Peyer's patch (tissue), 4 donors: Measurements from ENCODE around the gene ASCL3. TPM values are rescaled to one million over a fixed set of nuclear protein-coding genes. Genes with fewer than 3 reads are reported as not detected.
A peak's percentile ranks its signal among the peaks of the same experiment; 100 is the strongest.

Source experiments
- DNase-seq, 3 donors: peaks; one replicate each; pipeline ENCODE4 v3.0.0-alpha.2; 2017 to 2019
- H3K27ac ChIP-seq, 4 donors: fragments of 200-600 bp; sonication (generic); one replicate each; pipeline ENCODE4 v1.5.1; 2016 to 2019
- H3K27me3 ChIP-seq, 2 donors: fragments of 200-600 bp; sonication (generic); one replicate each; pipeline ENCODE4 v1.5.1; 2019
- H3K36me3 ChIP-seq, 3 donors: fragments of 200-600 bp; sonication (generic); one replicate each; pipeline ENCODE4 v1.5.1; 2016 to 2019
- H3K4me1 ChIP-seq, 4 donors: fragments of 200-600 bp; sonication (generic); one replicate each; pipeline ENCODE4 v1.5.1; 2016 to 2019
- H3K4me3 ChIP-seq, 4 donors: fragments of 200-600 bp; sonication (generic); 1 replicate in 3 of 4; 2 replicates in 1 of 4; pipeline ENCODE4 v1.5.1; 2016 to 2019; ENCODE audit warnings: mild to moderate bottlenecking in 1 of 4
- H3K9me3 ChIP-seq, 4 donors: fragments of 200-600 bp; sonication (generic); one replicate each; pipeline ENCODE4 v1.5.1; 2016 to 2019; ENCODE audit warnings: mild to moderate bottlenecking in 1 of 4
- POLR2A ChIP-seq, 2 donors: fragments of 450-650 bp; IDR thresholded peaks; one replicate each; pipeline ENCODE4 v1.5.1; 2017; ENCODE audit warnings: antibody characterized with exemption in 2 of 2, mild to moderate bottlenecking in 2 of 2, moderate library complexity in 2 of 2
- total RNA-seq, 4 donors: library from RNA; depleted of rRNA; stranded (reverse); fragments of >200 nt; gene quantifications; one replicate each; pipeline ENCODE4 v1.1.0, GENCODE V29; 2016
- TF ChIP-seq, protein P1 (sequence below), 6 experiments: fragments of 450-650 bp in 4 of 6; fragments of 200-600 bp in 2 of 6; sonication (generic) in 1 of 6; IDR thresholded peaks; one replicate each; pipeline ENCODE4 v1.5.1; 2017 to 2019; ENCODE audit warnings: antibody characterized with exemption in 6 of 6, mild to moderate bottlenecking in 3 of 6, moderate library complexity in 1 of 6

Gene ASCL3
- total RNA-seq, 4 donors from 2014 or later, result not detected

DNA sequence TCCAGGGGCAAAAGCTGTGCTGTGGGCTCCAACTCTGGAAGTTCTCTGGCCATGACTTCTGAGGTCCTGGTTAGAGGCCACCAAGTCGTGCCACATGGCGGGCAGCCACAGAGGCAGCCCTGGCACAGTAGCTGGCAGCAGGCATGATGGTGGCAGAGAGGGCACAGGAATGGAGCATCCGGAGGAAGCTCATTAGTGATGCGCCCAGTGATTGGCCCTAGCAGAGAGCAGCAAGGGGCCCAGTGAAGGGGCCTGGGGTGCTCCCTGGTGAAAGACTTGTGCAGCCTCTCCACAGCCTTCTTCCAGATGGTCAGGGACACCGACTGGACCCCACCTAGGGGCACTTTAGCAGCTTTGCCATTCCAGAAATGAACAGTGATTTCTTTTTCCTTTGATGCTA, 17.1 kb downstream of the ASCL3 start:
- H3K4me3 ChIP-seq, result no peak overlapping the region
- H3K27me3 ChIP-seq, result no peaks in the 10 kb centered on the region
- DNase-seq, result no peak
- no peaks in the 10 kb centered on the region for H3K9me3 ChIP-seq
- no peak for TF ChIP-seq POLR2A (IDR thresholded peaks at IDR 0.05)
- TF ChIP-seq, protein P1, sequence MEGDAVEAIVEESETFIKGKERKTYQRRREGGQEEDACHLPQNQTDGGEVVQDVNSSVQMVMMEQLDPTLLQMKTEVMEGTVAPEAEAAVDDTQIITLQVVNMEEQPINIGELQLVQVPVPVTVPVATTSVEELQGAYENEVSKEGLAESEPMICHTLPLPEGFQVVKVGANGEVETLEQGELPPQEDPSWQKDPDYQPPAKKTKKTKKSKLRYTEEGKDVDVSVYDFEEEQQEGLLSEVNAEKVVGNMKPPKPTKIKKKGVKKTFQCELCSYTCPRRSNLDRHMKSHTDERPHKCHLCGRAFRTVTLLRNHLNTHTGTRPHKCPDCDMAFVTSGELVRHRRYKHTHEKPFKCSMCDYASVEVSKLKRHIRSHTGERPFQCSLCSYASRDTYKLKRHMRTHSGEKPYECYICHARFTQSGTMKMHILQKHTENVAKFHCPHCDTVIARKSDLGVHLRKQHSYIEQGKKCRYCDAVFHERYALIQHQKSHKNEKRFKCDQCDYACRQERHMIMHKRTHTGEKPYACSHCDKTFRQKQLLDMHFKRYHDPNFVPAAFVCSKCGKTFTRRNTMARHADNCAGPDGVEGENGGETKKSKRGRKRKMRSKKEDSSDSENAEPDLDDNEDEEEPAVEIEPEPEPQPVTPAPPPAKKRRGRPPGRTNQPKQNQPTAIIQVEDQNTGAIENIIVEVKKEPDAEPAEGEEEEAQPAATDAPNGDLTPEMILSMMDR (IDR thresholded peaks at IDR 0.05), result no peak
- H3K27ac ChIP-seq, result no peak overlapping the region
- peaks cover 0 to 24% (median 0%) of the 10 kb centered on the region in 3 donors for H3K36me3 ChIP-seq
- H3K4me1 ChIP-seq, result no peaks in the 10 kb centered on the region

DNA sequence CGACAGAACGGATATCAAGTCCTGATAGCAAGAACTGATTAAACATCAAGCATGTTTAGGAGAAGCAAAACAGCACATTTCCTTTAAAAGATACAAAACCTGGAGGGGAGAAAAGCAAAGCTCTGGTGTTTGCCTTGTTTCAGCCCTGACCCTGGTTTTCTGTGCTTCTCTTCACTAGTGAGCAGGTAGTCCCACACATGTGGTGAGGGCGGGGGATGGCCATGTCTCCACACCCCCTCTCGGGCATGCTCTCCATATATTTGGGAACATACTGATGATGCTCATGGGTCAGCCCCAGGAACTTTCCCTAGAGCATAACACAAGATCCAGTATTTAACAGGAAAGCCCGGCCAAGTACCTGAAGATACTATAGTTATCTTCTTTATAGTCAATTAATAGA, 20.1 kb downstream of the ASCL3 start:
- no peak for TF ChIP-seq POLR2A (IDR thresholded peaks at IDR 0.05)
- TF ChIP-seq, protein P1 (IDR thresholded peaks at IDR 0.05), result no peak
- no peak for DNase-seq
- H3K36me3 ChIP-seq, result peaks cover 0 to 52% (median 0%) of the 10 kb centered on the region in 3 donors

DNA sequence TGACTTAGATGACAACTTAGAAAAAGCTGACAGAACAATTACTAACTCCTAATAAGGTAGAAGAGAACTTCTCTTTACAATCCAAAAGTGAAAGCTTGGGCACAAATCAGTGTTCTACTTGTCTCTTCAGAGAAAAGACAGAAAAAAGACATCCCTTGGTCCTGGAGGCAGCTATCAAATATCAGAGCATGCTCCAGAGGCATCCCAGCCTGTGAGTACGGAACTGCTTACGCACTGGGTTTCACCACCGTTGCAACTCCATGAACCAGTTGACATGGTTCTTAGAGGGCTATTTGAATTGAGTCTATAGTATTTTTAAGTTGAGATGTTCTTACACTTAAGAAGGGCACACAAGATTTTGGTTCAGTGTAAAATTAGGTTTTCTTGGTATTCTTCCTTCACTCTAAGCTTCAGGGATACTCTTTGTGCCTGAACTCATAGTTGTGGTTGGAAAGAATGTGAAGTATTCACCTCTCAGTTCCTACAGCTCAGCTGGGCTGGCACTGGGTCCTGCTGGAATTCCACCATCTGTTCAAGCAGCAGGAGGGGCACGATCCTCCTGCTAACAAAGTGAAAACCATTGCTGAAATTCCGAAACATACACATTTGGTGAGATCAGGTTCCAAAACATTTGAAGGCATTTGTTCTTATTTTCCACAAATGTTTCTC, 25.5 kb downstream of the ASCL3 start:
- Histone ChIP-seq H3K4me3 (no peak overlapping the region), H3K36me3 (peaks cover 0 to 50% (median 0%) of the 10 kb centered on the region in 3 donors), H3K9me3 (no peaks in the 10 kb centered on the region), H3K27me3 (no peaks in the 10 kb centered on the region), H3K4me1 (peaks cover 0 to 18% (median 0%) of the 10 kb centered on the region in 4 donors), H3K27ac (peak overlapping the region in 1 of 4 donors; percentile 55)
- no peak for DNase-seq
- TF ChIP-seq, protein P1 (IDR thresholded peaks at IDR 0.05), result no peak
- no peak for TF ChIP-seq POLR2A (IDR thresholded peaks at IDR 0.05)

More for the DNA sequence above, 20.1 kb downstream of the ASCL3 start:
- Histone ChIP-seq H3K4me3 (no peak overlapping the region), H3K27me3 (no peaks in the 10 kb centered on the region), H3K9me3 (no peaks in the 10 kb centered on the region), H3K4me1 (no peaks in the 10 kb centered on the region), H3K27ac (no peak overlapping the region)

DNA sequence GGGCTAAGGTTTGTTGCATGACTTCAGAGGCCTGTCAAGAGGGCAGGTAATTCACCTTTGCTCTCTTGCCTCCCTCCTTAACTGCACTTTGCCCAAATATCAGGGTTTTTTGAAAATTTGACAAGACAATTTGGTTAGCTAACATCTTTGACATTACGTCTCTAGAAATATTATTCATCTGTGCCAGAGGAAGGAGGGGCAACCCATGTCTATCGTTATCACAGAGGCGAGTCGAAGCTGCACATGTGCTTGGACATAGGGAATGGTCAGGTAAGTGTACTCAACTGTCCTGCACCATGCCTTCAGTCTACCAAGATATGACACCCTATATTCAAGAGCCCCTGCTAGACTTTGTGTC, 28.2 kb downstream of the ASCL3 start:
- Histone ChIP-seq H3K9me3 (no peaks in the 10 kb centered on the region), H3K27ac (peak overlapping the region; percentile 17 to 66 (median 34)), H3K4me3 (no peak overlapping the region), H3K4me1 (peaks cover 0 to 30% (median 0%) of the 10 kb centered on the region in 4 donors), H3K27me3 (no peaks in the 10 kb centered on the region), H3K36me3 (peaks cover 0 to 24% (median 0%) of the 10 kb centered on the region in 3 donors)
- DNase-seq, result no peak
- no peak for TF ChIP-seq POLR2A (IDR thresholded peaks at IDR 0.05)
- TF ChIP-seq, protein P1 (IDR thresholded peaks at IDR 0.05), result no peak

DNA sequence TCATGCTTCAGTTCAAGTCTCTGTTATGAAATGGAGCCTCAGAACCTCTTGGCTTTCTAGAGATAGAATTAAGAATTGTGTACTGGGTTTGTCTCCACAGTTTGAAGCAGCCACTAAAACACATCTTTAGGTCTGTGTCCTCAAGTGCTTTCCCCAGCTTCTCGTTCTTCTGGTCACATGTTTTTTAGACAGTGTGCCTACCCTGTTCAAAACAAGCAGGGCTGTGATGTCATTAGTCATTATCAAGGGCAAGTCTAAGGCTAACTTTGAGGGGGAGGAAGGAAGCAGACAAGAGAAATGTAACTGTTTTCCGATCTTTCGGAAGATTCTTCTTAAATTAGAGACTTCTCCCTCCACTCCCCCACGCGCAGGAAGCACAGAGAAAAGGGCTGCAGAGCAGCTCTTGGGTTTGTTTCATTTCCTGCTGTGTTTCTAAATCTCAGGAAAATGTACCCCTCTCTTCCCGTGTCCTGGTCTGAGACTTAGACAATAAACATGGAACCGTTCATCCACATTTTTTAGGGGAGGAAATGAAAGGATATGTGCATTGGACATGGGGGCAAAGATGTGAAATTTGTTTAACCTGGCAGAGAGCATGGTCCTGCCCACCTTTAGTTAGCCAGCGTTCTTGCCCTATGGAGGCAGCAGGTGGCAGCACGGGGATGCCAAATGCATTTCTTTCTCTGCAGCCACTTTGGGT, 28.7 kb downstream of the ASCL3 start:
- Histone ChIP-seq H3K27me3 (no peaks in the 10 kb centered on the region), H3K27ac (peak overlapping the region; percentile 17 to 66 (median 34)), H3K4me3 (peak overlapping the region in 1 of 4 donors; percentile 17), H3K4me1 (peaks cover 0 to 30% (median 0%) of the 10 kb centered on the region in 4 donors), H3K36me3 (peaks cover 0 to 18% (median 0%) of the 10 kb centered on the region in 3 donors), H3K9me3 (no peaks in the 10 kb centered on the region)
- no peak for TF ChIP-seq POLR2A (IDR thresholded peaks at IDR 0.05)
- TF ChIP-seq, protein P1 (IDR thresholded peaks at IDR 0.05), result peak; percentile 8 to 53 (median 34)
- DNase-seq, result peak in 2 of 3 donors; percentile 32 to 55
